ENCODE results near the gene LRRC32. TPM values are rescaled to one million over a fixed set of nuclear protein-coding genes. Genes with fewer than 3 reads are reported as not detected.

The LRRC32 gene
- total RNA-seq, 1 donor from 2014 or later: 24.4 TPM

GRCh38 chr11:76656571-76657081, 13.9 kb downstream of the LRRC32 start:
- Mint-ChIP-seq H3K36me3 (ENCODE audit: low read depth, unreplicated experiment) (peaks cover 26% of the 10 kb centered on the region), H3K9me3 (ENCODE audit: unreplicated experiment) (no peaks in the 10 kb centered on the region), H3K4me1 (ENCODE audit: low read depth, unreplicated experiment) (peaks cover 10% of the 10 kb centered on the region), H3K4me3 (ENCODE audit: unreplicated experiment) (no peak overlapping the region), H3K27me3 (ENCODE audit: low read depth, unreplicated experiment) (peaks cover 42% of the 10 kb centered on the region), H3K27ac (ENCODE audit: unreplicated experiment) (no peak overlapping the region)
- H3K9ac ChIP-seq (ENCODE audit: low read length): no peak overlapping the region
- no peak overlapping the region for H3K4me2 ChIP-seq (ENCODE audit: low read length)
- no peak overlapping the region for H3K4me3 ChIP-seq (ENCODE audit: insufficient read depth, low read depth, low read length)
- no peaks in the 10 kb centered on the region for H3K27me3 ChIP-seq (ENCODE audit: insufficient read depth, low read length)
- FAIRE-seq: no peak
- no peaks in the 10 kb centered on the region for H3K36me3 ChIP-seq (ENCODE audit: insufficient read depth, low read length)
- no peaks in the 10 kb centered on the region for H3K79me2 ChIP-seq (ENCODE audit: insufficient read depth, low read length)
- H4K20me1 ChIP-seq (ENCODE audit: insufficient read depth, low read length): no peaks in the 10 kb centered on the region
- no peak for DNase-seq (ENCODE audit: low read depth)
- H3K27ac ChIP-seq (ENCODE audit: low read depth, low read length): no peak overlapping the region
- H3K4me1 ChIP-seq (ENCODE audit: insufficient read depth, low read length): peaks cover 11% of the 10 kb centered on the region
- TF ChIP-seq, protein P1, sequence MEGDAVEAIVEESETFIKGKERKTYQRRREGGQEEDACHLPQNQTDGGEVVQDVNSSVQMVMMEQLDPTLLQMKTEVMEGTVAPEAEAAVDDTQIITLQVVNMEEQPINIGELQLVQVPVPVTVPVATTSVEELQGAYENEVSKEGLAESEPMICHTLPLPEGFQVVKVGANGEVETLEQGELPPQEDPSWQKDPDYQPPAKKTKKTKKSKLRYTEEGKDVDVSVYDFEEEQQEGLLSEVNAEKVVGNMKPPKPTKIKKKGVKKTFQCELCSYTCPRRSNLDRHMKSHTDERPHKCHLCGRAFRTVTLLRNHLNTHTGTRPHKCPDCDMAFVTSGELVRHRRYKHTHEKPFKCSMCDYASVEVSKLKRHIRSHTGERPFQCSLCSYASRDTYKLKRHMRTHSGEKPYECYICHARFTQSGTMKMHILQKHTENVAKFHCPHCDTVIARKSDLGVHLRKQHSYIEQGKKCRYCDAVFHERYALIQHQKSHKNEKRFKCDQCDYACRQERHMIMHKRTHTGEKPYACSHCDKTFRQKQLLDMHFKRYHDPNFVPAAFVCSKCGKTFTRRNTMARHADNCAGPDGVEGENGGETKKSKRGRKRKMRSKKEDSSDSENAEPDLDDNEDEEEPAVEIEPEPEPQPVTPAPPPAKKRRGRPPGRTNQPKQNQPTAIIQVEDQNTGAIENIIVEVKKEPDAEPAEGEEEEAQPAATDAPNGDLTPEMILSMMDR (IDR thresholded peaks at IDR 0.05; ENCODE audit: insufficient read depth, low read depth, low read length): no peak
- TF ChIP-seq EZH2 (IDR thresholded peaks at IDR 0.05; ENCODE audit: insufficient read depth, low read length): no peak
- H3K9me3 ChIP-seq (ENCODE audit: insufficient read depth, low read depth, low read length): no peaks in the 10 kb centered on the region
- H2AFZ ChIP-seq (ENCODE audit: low read depth, low read length): no peak overlapping the region

DNA sequence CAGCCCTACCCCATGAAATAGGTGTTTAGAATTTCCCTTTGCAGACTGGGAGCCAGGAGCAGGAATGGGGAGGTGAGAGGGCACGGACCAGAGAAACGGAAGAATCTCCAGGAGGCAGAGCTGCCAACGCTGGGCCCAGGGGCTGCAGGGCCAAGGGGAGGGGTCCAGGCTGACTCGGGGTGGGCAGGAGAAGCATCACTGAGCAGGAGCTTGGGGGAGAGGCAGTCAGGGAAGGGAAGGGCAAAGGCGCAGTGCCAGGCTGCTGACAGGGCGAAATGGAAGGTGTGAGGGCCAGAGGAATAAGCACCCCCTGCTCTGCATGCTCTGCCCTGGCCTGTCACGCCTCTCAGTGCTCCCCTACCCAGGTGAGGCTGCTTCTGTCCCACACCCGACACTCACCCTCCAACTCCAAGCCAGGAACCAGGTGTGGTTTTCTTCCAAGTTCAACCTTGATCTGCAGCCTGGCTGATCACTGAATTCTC, 14.5 kb downstream of the LRRC32 start:
- no peak overlapping the region for H3K27ac ChIP-seq (ENCODE audit: low read depth, low read length)
- TF ChIP-seq EZH2 (IDR thresholded peaks at IDR 0.05; ENCODE audit: insufficient read depth, low read length): no peak
- TF ChIP-seq, protein P1 (IDR thresholded peaks at IDR 0.05; ENCODE audit: insufficient read depth, low read depth, low read length): no peak
- H3K4me2 ChIP-seq (ENCODE audit: low read length): no peak overlapping the region
- FAIRE-seq: no peak
- H2AFZ ChIP-seq (ENCODE audit: low read depth, low read length): no peak overlapping the region
- H3K27ac Mint-ChIP-seq (ENCODE audit: unreplicated experiment): no peak overlapping the region
- H3K4me3 ChIP-seq (ENCODE audit: insufficient read depth, low read depth, low read length): no peak overlapping the region
- no peak for DNase-seq (ENCODE audit: low read depth)
- H3K9ac ChIP-seq (ENCODE audit: low read length): no peak overlapping the region
- H3K27me3 ChIP-seq (ENCODE audit: insufficient read depth, low read length): no peaks in the 10 kb centered on the region
- H3K36me3 Mint-ChIP-seq (ENCODE audit: low read depth, unreplicated experiment): peaks cover 24% of the 10 kb centered on the region
- H4K20me1 ChIP-seq (ENCODE audit: insufficient read depth, low read length): no peaks in the 10 kb centered on the region
- peaks cover 11% of the 10 kb centered on the region for H3K4me1 ChIP-seq (ENCODE audit: insufficient read depth, low read length)
- no peaks in the 10 kb centered on the region for H3K9me3 Mint-ChIP-seq (ENCODE audit: unreplicated experiment)
- H3K27me3 Mint-ChIP-seq (ENCODE audit: low read depth, unreplicated experiment): peaks cover 42% of the 10 kb centered on the region
- H3K79me2 ChIP-seq (ENCODE audit: insufficient read depth, low read length): no peaks in the 10 kb centered on the region
- H3K4me3 Mint-ChIP-seq (ENCODE audit: unreplicated experiment): no peak overlapping the region
- H3K4me1 Mint-ChIP-seq (ENCODE audit: low read depth, unreplicated experiment): peaks cover 10% of the 10 kb centered on the region
- H3K36me3 ChIP-seq (ENCODE audit: insufficient read depth, low read length): no peaks in the 10 kb centered on the region
- no peaks in the 10 kb centered on the region for H3K9me3 ChIP-seq (ENCODE audit: insufficient read depth, low read depth, low read length)

- Histone ChIP-seq H3K4me3 (ENCODE audit: insufficient read depth, low read depth, low read length) (no peak overlapping the region), H3K79me2 (ENCODE audit: insufficient read depth, low read length) (no peaks in the 10 kb centered on the region), H3K9ac (ENCODE audit: low read length) (no peak overlapping the region), H2AFZ (ENCODE audit: low read depth, low read length) (no peak overlapping the region), H3K9me3 (ENCODE audit: insufficient read depth, low read depth, low read length) (no peaks in the 10 kb centered on the region), H3K4me2 (ENCODE audit: low read length) (no peak overlapping the region), H3K36me3 (ENCODE audit: insufficient read depth, low read length) (no peaks in the 10 kb centered on the region), H3K27me3 (ENCODE audit: insufficient read depth, low read length) (no peaks in the 10 kb centered on the region), H4K20me1 (ENCODE audit: insufficient read depth, low read length) (no peaks in the 10 kb centered on the region), H3K4me1 (ENCODE audit: insufficient read depth, low read length) (peaks cover 11% of the 10 kb centered on the region), H3K27ac (ENCODE audit: low read depth, low read length) (no peak overlapping the region)
- H3K27ac Mint-ChIP-seq (ENCODE audit: unreplicated experiment): peak overlapping the region; percentile 58
- H3K36me3 Mint-ChIP-seq (ENCODE audit: low read depth, unreplicated experiment): peaks cover 20% of the 10 kb centered on the region
- H3K9me3 Mint-ChIP-seq (ENCODE audit: unreplicated experiment): no peaks in the 10 kb centered on the region
- peaks cover 10% of the 10 kb centered on the region for H3K4me1 Mint-ChIP-seq (ENCODE audit: low read depth, unreplicated experiment)
- peaks cover 39% of the 10 kb centered on the region for H3K27me3 Mint-ChIP-seq (ENCODE audit: low read depth, unreplicated experiment)
- DNase-seq (ENCODE audit: low read depth) (no peak), FAIRE-seq (no peak)
- no peak overlapping the region for H3K4me3 Mint-ChIP-seq (ENCODE audit: unreplicated experiment)
- TF ChIP-seq, protein P1 (IDR thresholded peaks at IDR 0.05; ENCODE audit: insufficient read depth, low read depth, low read length): no peak
- TF ChIP-seq EZH2 (IDR thresholded peaks at IDR 0.05; ENCODE audit: insufficient read depth, low read length): no peak
These were observed 15.0 kb downstream of the LRRC32 start for GRCh38 chr11:76655501-76656049.

Data from astrocyte (in vitro differentiated cells and primary cell).